ENCODE measurements around the gene AEN. TPM values are rescaled to one million over a fixed set of nuclear protein-coding genes. Genes with fewer than 3 reads are reported as not detected.

Gene AEN
- total RNA-seq, 1 donor from 2014 or later, result 10.3 TPM

GRCh38 chr15:88604381-88605188 lies 16.6 kb upstream of the AEN start:
- no peak for TF ChIP-seq CTCF (IDR thresholded peaks at IDR 0.05; ENCODE audit: borderline replicate concordance)

GRCh38 chr15:88605189-88606069 lies 15.7 kb upstream of the AEN start:
- H3K9me3 ChIP-seq (replicated peaks), result no peaks in the 10 kb centered on the region
- H3K27me3 ChIP-seq (ENCODE audit: low read depth), result peaks cover 72% of the 10 kb centered on the region
- peaks cover 21% of the 10 kb centered on the region for H3K4me1 ChIP-seq
- DNase-seq, result peak; percentile 50
- H3K27ac ChIP-seq (replicated peaks), result no peak overlapping the region
- intact Hi-C loops (cut with micrococcal nuclease), result no loop called here
- H3K36me3 ChIP-seq, result no peaks in the 10 kb centered on the region
- TF ChIP-seq CTCF (IDR thresholded peaks at IDR 0.05; ENCODE audit: borderline replicate concordance), result no peak
- H3K4me3 ChIP-seq, result peak overlapping the region; percentile 40

More at GRCh38 chr15:88604381-88605188, 16.6 kb upstream of the AEN start:
- H3K27ac ChIP-seq (replicated peaks), result no peak overlapping the region
- H3K4me1 ChIP-seq, result peaks cover 21% of the 10 kb centered on the region
- no peaks in the 10 kb centered on the region for H3K36me3 ChIP-seq
- peaks cover 72% of the 10 kb centered on the region for H3K27me3 ChIP-seq (ENCODE audit: low read depth)
- H3K9me3 ChIP-seq (replicated peaks), result no peaks in the 10 kb centered on the region
- no peak for DNase-seq
- H3K4me3 ChIP-seq, result peak overlapping the region; percentile 40
- intact Hi-C loops (cut with micrococcal nuclease), result no loop called here

- Histone ChIP-seq H3K27me3 (ENCODE audit: low read depth) (peaks cover 72% of the 10 kb centered on the region), H3K4me3 (peak overlapping the region; percentile 40), H3K4me1 (peaks cover 21% of the 10 kb centered on the region), H3K36me3 (no peaks in the 10 kb centered on the region), H3K9me3 (replicated peaks) (no peaks in the 10 kb centered on the region), H3K27ac (replicated peaks) (no peak overlapping the region)
- TF ChIP-seq CTCF (IDR thresholded peaks at IDR 0.05; ENCODE audit: borderline replicate concordance), result no peak
- intact Hi-C loops (cut with micrococcal nuclease), result no loop called here
- no peak for DNase-seq
These were observed 14.9 kb upstream of the AEN start for GRCh38 chr15:88606070-88606794.

- Histone ChIP-seq H3K4me1 (peaks cover 21% of the 10 kb centered on the region), H3K9me3 (replicated peaks) (no peaks in the 10 kb centered on the region), H3K4me3 (no peak overlapping the region), H3K27me3 (ENCODE audit: low read depth) (peaks cover 62% of the 10 kb centered on the region), H3K27ac (replicated peaks) (no peak overlapping the region), H3K36me3 (no peaks in the 10 kb centered on the region)
- no peak for TF ChIP-seq CTCF (IDR thresholded peaks at IDR 0.05; ENCODE audit: borderline replicate concordance)
- intact Hi-C loops (cut with micrococcal nuclease), result no loop called here
- no peak for DNase-seq
These were observed 13.2 kb upstream of the AEN start for GRCh38 chr15:88607951-88608350.

- Histone ChIP-seq H3K27ac (replicated peaks) (no peak overlapping the region), H3K4me3 (no peak overlapping the region), H3K9me3 (replicated peaks) (no peaks in the 10 kb centered on the region), H3K36me3 (no peaks in the 10 kb centered on the region), H3K4me1 (peaks cover 21% of the 10 kb centered on the region), H3K27me3 (ENCODE audit: low read depth) (peaks cover 54% of the 10 kb centered on the region)
- TF ChIP-seq CTCF (IDR thresholded peaks at IDR 0.05; ENCODE audit: borderline replicate concordance), result no peak
- intact Hi-C loops (cut with micrococcal nuclease), result no loop called here
- no peak for DNase-seq
These were observed 12.4 kb upstream of the AEN start for GRCh38 chr15:88608607-88609181.

Measured in left ventricle myocardium inferior (tissue), 1 donor.